Right atrium auricular region (tissue), 2 donors: ENCODE data around the gene COL4A2. TPM values are rescaled to one million over a fixed set of nuclear protein-coding genes. Genes with fewer than 3 reads are reported as not detected.
A peak's percentile ranks its signal among the peaks of the same experiment; 100 is the strongest.

Experiments used
- DNase-seq: peaks from one replicate; pipeline ENCODE4 v3.0.0-alpha.2; 2019; ENCODE audit warnings: low spot score
- H3K27ac ChIP-seq, 2 donors: fragments of 200-600 bp; sonication (generic); 1 replicate in 1 of 2; 2 replicates in 1 of 2; pipeline ENCODE4 v1.5.1; 2016 to 2019
- H3K27me3 ChIP-seq, 2 donors: fragments of 200-600 bp; sonication (generic); one replicate each; pipeline versions ENCODE4 v1.5.1 to v1.6.0; 2017 to 2019
- H3K36me3 ChIP-seq: fragments of 200-600 bp; sonication (generic); one replicate; pipeline ENCODE4 v1.5.1; 2016
- H3K4me1 ChIP-seq, 2 donors: fragments of 200-600 bp; sonication (generic); one replicate each; pipeline versions ENCODE4 v1.5.1 to v1.6.0; 2017 to 2019
- H3K4me3 ChIP-seq, 2 donors: fragments of 200-600 bp; sonication (generic); 1 replicate in 1 of 2; 2 replicates in 1 of 2; pipeline ENCODE4 v1.5.1; 2017 to 2019; ENCODE audit warnings: mild to moderate bottlenecking in 1 of 2, moderate library complexity in 1 of 2
- H3K9me3 ChIP-seq, 2 donors: fragments of 200-600 bp; sonication (generic); one replicate each; pipeline ENCODE4 v1.5.1; 2019
- CTCF ChIP-seq, 2 donors: fragments of 200-600 bp; sonication (generic); IDR thresholded peaks; one replicate each; pipeline ENCODE4 v1.5.1; 2019; ENCODE audit warnings: antibody characterized with exemption in 2 of 2
- total RNA-seq, 2 donors: library from RNA; depleted of rRNA; stranded (reverse); fragments of >200 nt; gene quantifications; one replicate each; pipeline ENCODE4 v1.1.0, GENCODE V29; 2016

The COL4A2 gene
- total RNA-seq, 2 donors from 2014 or later: 141 to 153 TPM

- no peak for TF ChIP-seq CTCF (IDR thresholded peaks at IDR 0.05)
- Histone ChIP-seq H3K27me3 (no peaks in the 10 kb centered on the region), H3K4me1 (peaks cover 0 to 9% of the 10 kb centered on the region in 2 donors), H3K9me3 (no peaks in the 10 kb centered on the region), H3K27ac (no peak overlapping the region), H3K4me3 (no peak overlapping the region), H3K36me3 (peaks cover 99% of the 10 kb centered on the region)
- DNase-seq: no peak
These were observed 163.4 kb downstream of the COL4A2 start for GRCh38 chr13:110470272-110471009.

- no peak for TF ChIP-seq CTCF (IDR thresholded peaks at IDR 0.05)
- no peak overlapping the region for H3K4me3 ChIP-seq
- peaks cover 99% of the 10 kb centered on the region for H3K36me3 ChIP-seq
- no peak for DNase-seq
- no peaks in the 10 kb centered on the region for H3K27me3 ChIP-seq
- peak overlapping the region in 1 of 2 donors; percentile 33 for H3K27ac ChIP-seq
- H3K4me1 ChIP-seq: peaks cover 0 to 11% of the 10 kb centered on the region in 2 donors
- no peaks in the 10 kb centered on the region for H3K9me3 ChIP-seq
These were observed 164.2 kb downstream of the COL4A2 start for GRCh38 chr13:110471156-110471832.

GRCh38 chr13:110471833-110472162 is 164.7 kb downstream of the COL4A2 start:
- Histone ChIP-seq H3K4me1 (peaks cover 0 to 14% of the 10 kb centered on the region in 2 donors), H3K27me3 (no peaks in the 10 kb centered on the region), H3K36me3 (peaks cover 97% of the 10 kb centered on the region), H3K4me3 (no peak overlapping the region), H3K27ac (peak overlapping the region in 1 of 2 donors; percentile 33), H3K9me3 (no peaks in the 10 kb centered on the region)
- no peak for TF ChIP-seq CTCF (IDR thresholded peaks at IDR 0.05)
- DNase-seq: peak; percentile 67

GRCh38 chr13:110472904-110473563 is 165.9 kb downstream of the COL4A2 start:
- no peak for DNase-seq
- H3K27ac ChIP-seq: no peak overlapping the region
- no peak overlapping the region for H3K4me3 ChIP-seq
- no peak for TF ChIP-seq CTCF (IDR thresholded peaks at IDR 0.05)
- H3K9me3 ChIP-seq: no peaks in the 10 kb centered on the region
- H3K4me1 ChIP-seq: peaks cover 0 to 22% of the 10 kb centered on the region in 2 donors
- no peaks in the 10 kb centered on the region for H3K27me3 ChIP-seq
- peaks cover 93% of the 10 kb centered on the region for H3K36me3 ChIP-seq

- Histone ChIP-seq H3K4me3 (no peak overlapping the region), H3K27me3 (no peaks in the 10 kb centered on the region), H3K9me3 (no peaks in the 10 kb centered on the region), H3K27ac (no peak overlapping the region), H3K36me3 (peaks cover 91% of the 10 kb centered on the region), H3K4me1 (peaks cover 0 to 30% of the 10 kb centered on the region in 2 donors)
- DNase-seq: no peak
- TF ChIP-seq CTCF (IDR thresholded peaks at IDR 0.05): no peak
These were observed 167.6 kb downstream of the COL4A2 start for GRCh38 chr13:110474713-110475112.
